HFFc6 (cell line): Measurements from ENCODE around the gene IDH3B. TPM values are rescaled to one million over a fixed set of nuclear protein-coding genes. Genes with fewer than 3 reads are reported as not detected.

Experiments
- DNase-seq: peaks from one replicate; pipeline ENCODE4 v3.0.0-alpha.2; 2018
- H3K27ac Mint-ChIP-seq: 2 replicates; pipeline ENCODE4 v1.8.0; 2020; ENCODE audit warnings: mild to moderate bottlenecking, mixed read lengths
- H3K27me3 Mint-ChIP-seq: 2 replicates; pipeline ENCODE4 v1.8.0; 2021; ENCODE audit warnings: mild to moderate bottlenecking, moderate library complexity, mixed read lengths; ENCODE audit not compliant: insufficient read depth
- H3K36me3 Mint-ChIP-seq: 2 replicates; pipeline ENCODE4 v1.8.0; 2021; ENCODE audit warnings: low read depth, mixed read lengths
- H3K4me1 Mint-ChIP-seq: 2 replicates; pipeline ENCODE4 v1.8.0; 2020; ENCODE audit warnings: low read depth, mixed read lengths
- H3K4me3 Mint-ChIP-seq: 2 replicates; pipeline ENCODE4 v1.8.0; 2020; ENCODE audit warnings: mild to moderate bottlenecking, moderate library complexity, mixed read lengths
- H3K9me3 Mint-ChIP-seq: 2 replicates; pipeline ENCODE4 v1.8.0; 2020; ENCODE audit warnings: mild to moderate bottlenecking, mixed read lengths
- total RNA-seq, 6 experiments: library from RNA; stranded (reverse); fragmentation: NEBNext Ultra II Directional; extraction: Animal tissue kit (Norgen Biotek cat#: 25700); gene quantifications; 2 replicates in 1 of 6; 3 replicates in 5 of 6; pipeline ENCODE4 v1.2.3, GENCODE V29; 2021
- TF ChIP-seq, protein P1 (sequence below): fragments of 200-600 bp; sonication (generic); IDR thresholded peaks from 2 replicates; pipeline ENCODE4 v1.5.0; 2021; ENCODE audit warnings: antibody characterized with exemption, mild to moderate bottlenecking

IDH3B gene
- total RNA-seq, 6 experiments from 2014 or later = 63.1 to 87.8 (median 79.8) TPM

DNA sequence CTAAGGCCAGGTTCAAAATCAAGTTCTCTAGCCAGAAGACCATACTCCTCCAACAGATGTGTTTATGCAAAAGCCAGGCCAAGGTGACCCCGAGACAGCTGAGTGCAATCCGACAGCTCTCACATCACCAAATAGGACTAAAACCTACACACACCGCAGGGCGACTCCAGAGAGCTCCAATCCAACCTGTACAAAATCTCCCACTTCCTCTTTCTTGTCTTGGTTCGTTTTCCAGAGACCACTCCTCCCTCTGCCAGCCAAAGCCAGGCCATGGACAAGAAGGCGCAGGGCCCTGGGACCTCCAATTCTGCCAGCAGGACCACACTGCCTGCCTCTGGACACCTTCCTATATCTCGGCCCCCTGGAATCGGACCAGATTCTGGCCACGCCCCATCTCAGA, 23.1 kb downstream of the IDH3B start:
- Mint-ChIP-seq H3K36me3 (peaks cover 4% of the 10 kb centered on the region; the same call in 1 of the 2 replicates), H3K4me3 (no peak overlapping the region), H3K27ac (no peak overlapping the region), H3K4me1 (peaks cover 5% of the 10 kb centered on the region; the same call in 1 of the 2 replicates), H3K9me3 (no peaks in the 10 kb centered on the region), H3K27me3 (peaks cover 14% of the 10 kb centered on the region)
- TF ChIP-seq, protein P1, sequence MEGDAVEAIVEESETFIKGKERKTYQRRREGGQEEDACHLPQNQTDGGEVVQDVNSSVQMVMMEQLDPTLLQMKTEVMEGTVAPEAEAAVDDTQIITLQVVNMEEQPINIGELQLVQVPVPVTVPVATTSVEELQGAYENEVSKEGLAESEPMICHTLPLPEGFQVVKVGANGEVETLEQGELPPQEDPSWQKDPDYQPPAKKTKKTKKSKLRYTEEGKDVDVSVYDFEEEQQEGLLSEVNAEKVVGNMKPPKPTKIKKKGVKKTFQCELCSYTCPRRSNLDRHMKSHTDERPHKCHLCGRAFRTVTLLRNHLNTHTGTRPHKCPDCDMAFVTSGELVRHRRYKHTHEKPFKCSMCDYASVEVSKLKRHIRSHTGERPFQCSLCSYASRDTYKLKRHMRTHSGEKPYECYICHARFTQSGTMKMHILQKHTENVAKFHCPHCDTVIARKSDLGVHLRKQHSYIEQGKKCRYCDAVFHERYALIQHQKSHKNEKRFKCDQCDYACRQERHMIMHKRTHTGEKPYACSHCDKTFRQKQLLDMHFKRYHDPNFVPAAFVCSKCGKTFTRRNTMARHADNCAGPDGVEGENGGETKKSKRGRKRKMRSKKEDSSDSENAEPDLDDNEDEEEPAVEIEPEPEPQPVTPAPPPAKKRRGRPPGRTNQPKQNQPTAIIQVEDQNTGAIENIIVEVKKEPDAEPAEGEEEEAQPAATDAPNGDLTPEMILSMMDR = no peak
- no peak for DNase-seq

DNA sequence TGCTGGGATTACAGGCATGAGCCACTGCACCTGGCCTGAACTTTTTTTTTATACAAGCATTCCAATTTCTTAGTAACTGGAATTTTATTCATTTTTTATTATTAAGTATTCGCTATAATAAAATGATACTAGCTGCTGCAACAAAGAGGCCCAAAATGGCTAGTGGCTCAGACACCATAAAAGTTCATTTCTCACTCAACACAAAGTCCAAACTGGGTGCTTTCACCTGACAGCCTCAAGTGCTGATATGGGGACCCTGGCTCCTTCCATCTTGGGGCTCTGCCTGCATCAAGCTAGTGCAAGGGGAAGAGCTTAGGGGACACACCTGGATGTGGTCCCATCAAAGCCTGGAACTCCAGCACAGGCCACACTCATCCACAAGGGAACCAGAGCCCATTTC, 23.8 kb downstream of the IDH3B start:
- H3K27me3 Mint-ChIP-seq = peaks cover 10% of the 10 kb centered on the region
- peaks cover 4% of the 10 kb centered on the region; the same call in 1 of the 2 replicates for H3K36me3 Mint-ChIP-seq
- no peaks in the 10 kb centered on the region for H3K9me3 Mint-ChIP-seq
- TF ChIP-seq, protein P1 = no peak
- H3K4me1 Mint-ChIP-seq = peaks cover 5% of the 10 kb centered on the region; the same call in 1 of the 2 replicates
- no peak overlapping the region for H3K27ac Mint-ChIP-seq
- H3K4me3 Mint-ChIP-seq = no peak overlapping the region
- DNase-seq = no peak

DNA sequence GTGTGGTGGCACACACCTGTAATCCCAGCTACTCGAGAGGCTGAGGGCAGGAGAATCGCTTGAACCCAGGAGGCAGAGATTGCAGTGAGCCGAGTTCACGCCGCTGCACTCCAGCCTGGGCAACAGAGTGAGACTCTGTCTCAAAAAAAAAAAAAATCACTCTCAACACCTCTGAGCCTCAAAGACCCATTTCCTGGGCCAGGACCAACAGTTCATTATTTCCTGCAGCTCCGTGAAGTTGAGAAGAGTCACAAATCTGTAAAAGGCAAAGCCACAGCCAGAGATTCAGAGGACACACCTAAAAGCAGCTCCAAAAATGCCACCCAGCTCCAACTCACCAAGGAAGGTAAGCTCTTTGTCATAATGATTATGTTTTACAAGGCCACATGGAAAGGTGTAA, 26.8 kb downstream of the IDH3B start:
- H3K36me3 Mint-ChIP-seq = no peaks in the 10 kb centered on the region; the same call in 1 of the 2 replicates
- H3K27ac Mint-ChIP-seq = no peak overlapping the region
- H3K4me3 Mint-ChIP-seq = no peak overlapping the region
- TF ChIP-seq, protein P1 = no peak
- H3K27me3 Mint-ChIP-seq = peaks cover 22% of the 10 kb centered on the region
- H3K9me3 Mint-ChIP-seq = no peaks in the 10 kb centered on the region
- DNase-seq = no peak
- peaks cover 5% of the 10 kb centered on the region; the same call in 1 of the 2 replicates for H3K4me1 Mint-ChIP-seq

DNA sequence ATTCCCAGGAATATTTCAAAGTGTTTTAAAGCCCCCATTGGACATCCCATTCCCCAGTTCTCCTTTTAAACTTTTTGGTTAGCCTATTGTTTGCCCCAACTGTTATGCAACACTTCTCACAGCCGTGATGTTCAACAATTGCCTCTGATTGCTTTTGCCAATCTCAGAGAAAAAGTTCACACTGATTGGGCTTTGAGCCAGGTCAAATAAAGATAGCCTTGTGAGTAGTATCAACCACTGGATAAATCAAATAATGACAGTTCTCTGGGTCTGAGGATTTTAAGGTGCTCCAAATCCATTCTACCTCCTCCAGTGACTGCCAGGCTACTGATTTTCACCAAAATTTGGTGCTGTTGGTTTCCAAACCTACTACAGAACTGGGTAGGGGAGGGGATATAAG, 30.6 kb downstream of the IDH3B start:
- Mint-ChIP-seq H3K4me1 (no peaks in the 10 kb centered on the region), H3K9me3 (no peaks in the 10 kb centered on the region), H3K4me3 (no peak overlapping the region), H3K27me3 (peaks cover 36% of the 10 kb centered on the region), H3K36me3 (no peaks in the 10 kb centered on the region), H3K27ac (no peak overlapping the region)
- TF ChIP-seq, protein P1 = no peak
- DNase-seq = no peak

DNA sequence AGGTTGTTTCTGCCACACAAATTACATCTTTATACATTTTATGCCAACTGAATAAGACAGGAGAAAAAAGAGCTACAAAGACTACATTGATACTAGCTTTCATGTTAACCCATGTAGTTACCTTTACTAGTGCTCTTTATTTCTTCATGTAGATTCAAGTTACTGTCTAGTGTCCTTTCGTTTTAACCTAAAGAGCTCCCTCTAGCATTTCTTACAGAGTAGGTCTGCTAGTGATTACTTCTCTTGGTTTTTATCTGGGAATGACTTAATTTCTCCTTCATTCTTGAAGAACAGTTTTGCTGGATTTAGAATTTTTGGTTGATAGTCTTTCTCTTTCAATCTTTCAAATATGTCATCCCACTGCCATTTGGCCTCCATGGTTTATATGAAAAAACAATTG, 32.8 kb downstream of the IDH3B start:
- DNase-seq = no peak
- Mint-ChIP-seq H3K36me3 (peaks cover 2% of the 10 kb centered on the region; the same call in 1 of the 2 replicates), H3K27ac (no peak overlapping the region), H3K4me1 (peaks cover 10% of the 10 kb centered on the region), H3K27me3 (peaks cover 28% of the 10 kb centered on the region), H3K9me3 (peaks cover 16% of the 10 kb centered on the region), H3K4me3 (no peak overlapping the region)
- TF ChIP-seq, protein P1 = peak; percentile 24; the same call in 1 of the 2 replicates
